ENCODE data around the gene FNIP1. TPM values are rescaled to one million over a fixed set of nuclear protein-coding genes. Genes with fewer than 3 reads are reported as not detected.
"Not testable (repeated sequence)": the region's sequence is repeated elsewhere in the genome, so short reads cannot be mapped to it uniquely, and the experiment has no call there.

Gene FNIP1
- total RNA-seq, 8 experiments from 2014 or later, result 16.7 to 33.7 (median 27.4) TPM

- no peak overlapping the region for H3K4me3 ChIP-seq
- in situ Hi-C loops (cut with MboI; ENCODE audit: low pct_unique_long_range_greater_than_20kb in 2 of 9, low sequenced_read_pairs in 9 of 9, unreplicated experiment in 9 of 9), result no loop called here
- H3K27ac ChIP-seq, result no peak overlapping the region
- no peak for ATAC-seq (replicated peaks in 6 of 8)
- WGBS, 10 experiments, result 42 to 100% (median 90%) methylated on average over 1 to 8 of the region's 8 CpGs; no CpG with 5 or more reads in 2 of the 10 experiments
- H3K4me1 ChIP-seq (replicated peaks in 1 of 2), result no peaks in the 10 kb centered on the region
These were observed 61.4 kb downstream of the FNIP1 start for GRCh38 chr5:131735393-131735792.

GRCh38 chr5:131734939-131735338 lies 61.9 kb downstream of the FNIP1 start:
- H3K4me3 ChIP-seq; ATAC-seq (replicated peaks in 6 of 8); in situ Hi-C loops (cut with MboI; ENCODE audit: low pct_unique_long_range_greater_than_20kb in 2 of 9, low sequenced_read_pairs in 9 of 9, unreplicated experiment in 9 of 9); H3K4me1 ChIP-seq (replicated peaks in 1 of 2); H3K27ac ChIP-seq: not testable (repeated sequence)
- no CpG with 5 or more reads among the region's 6 CpGs for WGBS, 10 experiments

DNA sequence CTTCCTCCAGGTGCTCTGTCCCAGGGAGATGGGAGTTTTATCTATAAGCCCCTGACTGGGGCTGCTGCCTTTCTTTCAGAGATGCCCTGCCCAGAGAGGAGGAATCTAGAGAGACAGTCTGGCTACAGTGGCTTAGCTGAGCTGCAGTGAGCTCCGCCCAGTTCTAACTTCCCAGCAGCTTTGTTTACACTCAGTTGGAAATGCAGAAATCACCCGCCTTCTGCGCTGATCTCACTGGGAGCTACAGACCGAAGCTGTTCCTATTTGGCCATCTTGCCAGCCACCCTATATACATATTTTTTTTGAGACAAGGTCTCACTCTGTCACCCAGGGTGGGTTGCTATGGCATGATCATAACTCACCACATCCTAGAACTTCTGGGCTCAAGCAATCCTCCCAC lies 67.5 kb downstream of the FNIP1 start:
- H3K4me3 ChIP-seq; H3K4me1 ChIP-seq (replicated peaks in 1 of 2); H3K27ac ChIP-seq; in situ Hi-C loops (cut with MboI; ENCODE audit: low pct_unique_long_range_greater_than_20kb in 2 of 9, low sequenced_read_pairs in 9 of 9, unreplicated experiment in 9 of 9): not testable (repeated sequence)
- WGBS, 10 experiments, result 89 to 100% (median 98%) methylated on average over 1 to 4 of the region's 4 CpGs; no CpG with 5 or more reads in 6 of the 10 experiments
- peak in 3 of 8 experiments; percentile 89 to 100 (median 93) for ATAC-seq (replicated peaks in 6 of 8)

DNA sequence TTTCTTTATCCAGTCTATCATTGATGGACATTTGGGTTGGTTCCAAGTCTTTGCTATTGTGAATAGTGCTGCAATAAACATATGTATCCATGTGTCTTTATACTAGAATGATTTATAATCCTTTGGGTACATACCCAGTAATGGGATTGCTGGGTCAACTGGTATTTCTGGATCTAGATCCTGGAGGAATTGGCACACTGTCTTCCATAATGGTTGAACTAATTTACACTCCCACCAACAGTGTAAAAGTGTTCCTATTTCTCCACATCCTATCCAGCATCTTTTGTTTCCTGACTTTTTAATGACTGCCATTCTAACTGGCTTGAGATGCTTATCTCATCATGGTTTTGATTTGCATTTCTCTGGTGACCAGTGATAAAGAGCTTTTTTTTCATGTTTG lies 72.7 kb downstream of the FNIP1 start:
- H3K4me3 ChIP-seq; in situ Hi-C loops (cut with MboI; ENCODE audit: low pct_unique_long_range_greater_than_20kb in 2 of 9, low sequenced_read_pairs in 9 of 9, unreplicated experiment in 9 of 9); H3K4me1 ChIP-seq (replicated peaks in 1 of 2); H3K27ac ChIP-seq; ATAC-seq (replicated peaks in 6 of 8): not testable (repeated sequence)

- WGBS, 10 experiments, result 47 to 100% (median 89%) methylated on average over 1 of the region's 1 CpG; no CpG with 5 or more reads in 2 of the 10 experiments
- ATAC-seq (replicated peaks in 6 of 8), result no peak
- no peak overlapping the region for H3K27ac ChIP-seq
- no peaks in the 10 kb centered on the region for H3K4me1 ChIP-seq (replicated peaks in 1 of 2)
- H3K4me3 ChIP-seq, result no peak overlapping the region
- in situ Hi-C loops (cut with MboI; ENCODE audit: low pct_unique_long_range_greater_than_20kb in 2 of 9, low sequenced_read_pairs in 9 of 9, unreplicated experiment in 9 of 9), result no loop called here
These were observed 76.1 kb downstream of the FNIP1 start for GRCh38 chr5:131720714-131721113.

DNA sequence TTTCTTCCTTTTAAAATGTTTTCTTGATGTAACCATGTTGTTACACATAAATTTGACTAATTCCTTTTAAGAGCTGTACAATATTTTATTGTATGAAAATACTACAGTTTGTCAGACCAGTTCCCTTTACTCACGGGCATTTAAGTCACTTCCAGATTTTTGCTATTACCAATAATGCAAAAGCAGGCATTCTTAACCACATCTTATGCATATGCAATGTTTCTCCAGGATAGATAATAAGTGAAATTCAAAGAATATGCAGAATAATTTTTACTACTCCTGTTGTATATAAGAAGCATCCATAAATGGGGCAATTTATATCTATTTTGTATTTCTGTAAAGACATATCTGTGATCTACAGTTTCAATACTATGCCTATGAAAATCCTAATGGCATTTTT lies 77.3 kb downstream of the FNIP1 start:
- in situ Hi-C loops (cut with MboI; ENCODE audit: low pct_unique_long_range_greater_than_20kb in 2 of 9, low sequenced_read_pairs in 9 of 9, unreplicated experiment in 9 of 9), result no loop called here
- Histone ChIP-seq H3K4me1 (replicated peaks in 1 of 2) (no peaks in the 10 kb centered on the region), H3K27ac (no peak overlapping the region), H3K4me3 (no peak overlapping the region)
- WGBS, 10 experiments, result 0 to 100% (median 100%) methylated on average over 1 of the region's 1 CpG; no CpG with 5 or more reads in 3 of the 10 experiments
- peak in 2 of 8 experiments; percentile 27 to 63 for ATAC-seq (replicated peaks in 6 of 8)

- Histone ChIP-seq H3K4me1 (replicated peaks in 1 of 2) (no peaks in the 10 kb centered on the region), H3K4me3 (no peak overlapping the region), H3K27ac (no peak overlapping the region)
- no peak for ATAC-seq (replicated peaks in 6 of 8)
- in situ Hi-C loops (cut with MboI; ENCODE audit: low pct_unique_long_range_greater_than_20kb in 2 of 9, low sequenced_read_pairs in 9 of 9, unreplicated experiment in 9 of 9), result no loop called here
- WGBS, 10 experiments, result 90 to 100% (median 97%) methylated on average over 1 to 5 of the region's 5 CpGs; no CpG with 5 or more reads in 2 of the 10 experiments
These were observed 78.3 kb downstream of the FNIP1 start for GRCh38 chr5:131718487-131719014.

DNA sequence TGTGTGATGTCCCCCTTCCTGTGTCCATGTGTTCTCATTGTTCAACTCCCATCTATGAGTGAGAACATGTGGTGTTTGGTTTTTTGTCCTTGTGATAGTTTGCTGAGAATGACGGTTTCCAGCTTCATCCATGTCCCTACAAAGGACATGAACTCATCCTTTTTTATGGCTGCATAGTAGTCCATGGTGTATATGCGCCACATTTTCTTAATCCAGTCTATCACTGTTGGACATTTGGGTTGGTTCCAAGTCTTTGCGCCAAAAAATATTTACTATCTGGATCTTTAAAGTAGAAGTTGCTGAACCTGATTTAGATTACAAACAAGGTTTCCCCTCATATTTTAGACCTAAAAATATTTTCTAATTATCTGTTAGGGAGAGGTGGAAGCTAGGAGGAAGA lies 79.7 kb downstream of the FNIP1 start:
- H3K27ac ChIP-seq; H3K4me1 ChIP-seq (replicated peaks in 1 of 2); in situ Hi-C loops (cut with MboI; ENCODE audit: low pct_unique_long_range_greater_than_20kb in 2 of 9, low sequenced_read_pairs in 9 of 9, unreplicated experiment in 9 of 9); ATAC-seq (replicated peaks in 6 of 8); H3K4me3 ChIP-seq: not testable (repeated sequence)
- 100% methylated on average over 1 to 2 of the region's 3 CpGs; no CpG with 5 or more reads in 4 of the 10 experiments for WGBS, 10 experiments

DNA sequence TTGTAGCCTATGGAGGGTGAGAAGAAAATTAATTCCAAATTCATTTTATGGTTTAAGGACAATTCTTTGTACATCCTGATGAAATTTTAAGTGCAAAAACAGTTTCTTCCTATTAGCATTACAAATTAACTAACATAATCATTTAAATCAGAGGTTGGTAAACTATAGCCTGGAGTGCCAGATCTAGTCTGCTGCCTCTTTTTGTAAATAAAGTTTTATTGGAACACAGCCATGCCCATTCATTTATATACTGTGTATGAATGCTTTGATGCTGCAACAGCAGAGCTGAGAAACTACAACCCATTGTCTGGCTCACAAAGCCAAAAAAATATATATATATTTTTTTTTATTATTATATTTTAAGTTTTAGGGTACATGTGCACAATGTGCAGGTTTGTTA lies 80.2 kb downstream of the FNIP1 start:
- no peaks in the 10 kb centered on the region for H3K4me1 ChIP-seq (replicated peaks in 1 of 2)
- in situ Hi-C loops (cut with MboI; ENCODE audit: low pct_unique_long_range_greater_than_20kb in 2 of 9, low sequenced_read_pairs in 9 of 9, unreplicated experiment in 9 of 9), result no loop called here
- H3K4me3 ChIP-seq, result no peak overlapping the region
- ATAC-seq (replicated peaks in 6 of 8), result no peak
- no peak overlapping the region for H3K27ac ChIP-seq

GRCh38 chr5:131710391-131710790 lies 86.4 kb downstream of the FNIP1 start:
- Histone ChIP-seq H3K4me3 (no peak overlapping the region), H3K4me1 (replicated peaks in 1 of 2) (no peaks in the 10 kb centered on the region), H3K27ac (no peak overlapping the region)
- in situ Hi-C loops (cut with MboI; ENCODE audit: low pct_unique_long_range_greater_than_20kb in 2 of 9, low sequenced_read_pairs in 9 of 9, unreplicated experiment in 9 of 9), result no loop called here
- no peak for ATAC-seq (replicated peaks in 6 of 8)
- 83 to 100% (median 95%) methylated on average over 2 to 8 of the region's 8 CpGs; no CpG with 5 or more reads in 1 of the 10 experiments for WGBS, 10 experiments

DNA sequence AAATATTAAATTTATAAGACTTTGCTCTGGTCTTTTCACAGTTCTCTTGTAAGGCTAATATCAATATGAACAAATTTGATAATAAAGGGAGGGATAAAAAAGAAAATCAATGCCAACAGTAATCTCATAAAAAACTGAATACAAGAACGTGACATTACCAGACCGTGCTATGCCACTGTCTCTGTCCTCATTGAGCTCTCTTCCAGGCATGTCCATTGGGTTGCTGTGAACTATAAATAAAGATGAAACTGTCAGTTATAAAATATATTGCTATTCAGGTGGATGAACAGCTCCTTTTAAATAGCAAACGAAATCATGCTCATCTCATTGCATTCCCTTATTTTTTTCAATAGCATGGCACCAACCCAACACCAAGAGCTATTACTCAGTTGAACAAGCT lies 87.8 kb downstream of the FNIP1 start:
- Histone ChIP-seq H3K4me1 (replicated peaks in 1 of 2) (no peaks in the 10 kb centered on the region), H3K27ac (no peak overlapping the region), H3K4me3 (no peak overlapping the region)
- 67 to 100% (median 89%) methylated on average over 1 to 3 of the region's 3 CpGs for WGBS, 10 experiments
- in situ Hi-C loops (cut with MboI; ENCODE audit: low pct_unique_long_range_greater_than_20kb in 2 of 9, low sequenced_read_pairs in 9 of 9, unreplicated experiment in 9 of 9), result no loop called here
- ATAC-seq (replicated peaks in 6 of 8), result no peak

- H3K4me1 ChIP-seq (replicated peaks in 1 of 2), result no peaks in the 10 kb centered on the region
- ATAC-seq (replicated peaks in 6 of 8), result no peak
- no peak overlapping the region for H3K27ac ChIP-seq
- WGBS, 10 experiments, result 89 to 100% (median 100%) methylated on average over 1 to 5 of the region's 5 CpGs; no CpG with 5 or more reads in 1 of the 10 experiments
- H3K4me3 ChIP-seq, result no peak overlapping the region
- in situ Hi-C loops (cut with MboI; ENCODE audit: low pct_unique_long_range_greater_than_20kb in 2 of 9, low sequenced_read_pairs in 9 of 9, unreplicated experiment in 9 of 9), result no loop called here
These were observed 90.5 kb downstream of the FNIP1 start for GRCh38 chr5:131706281-131706680.

GRCh38 chr5:131694926-131695325 lies 101.9 kb downstream of the FNIP1 start:
- H3K4me3 ChIP-seq, result no peak overlapping the region
- WGBS, 10 experiments, result 84 to 100% (median 100%) methylated on average over 2 to 4 of the region's 4 CpGs; no CpG with 5 or more reads in 3 of the 10 experiments
- no peak for ATAC-seq (replicated peaks in 6 of 8)
- H3K27ac ChIP-seq, result no peak overlapping the region
- in situ Hi-C loops (cut with MboI; ENCODE audit: low pct_unique_long_range_greater_than_20kb in 2 of 9, low sequenced_read_pairs in 9 of 9, unreplicated experiment in 9 of 9), result no loop called here
- no peaks in the 10 kb centered on the region for H3K4me1 ChIP-seq (replicated peaks in 1 of 2)

DNA sequence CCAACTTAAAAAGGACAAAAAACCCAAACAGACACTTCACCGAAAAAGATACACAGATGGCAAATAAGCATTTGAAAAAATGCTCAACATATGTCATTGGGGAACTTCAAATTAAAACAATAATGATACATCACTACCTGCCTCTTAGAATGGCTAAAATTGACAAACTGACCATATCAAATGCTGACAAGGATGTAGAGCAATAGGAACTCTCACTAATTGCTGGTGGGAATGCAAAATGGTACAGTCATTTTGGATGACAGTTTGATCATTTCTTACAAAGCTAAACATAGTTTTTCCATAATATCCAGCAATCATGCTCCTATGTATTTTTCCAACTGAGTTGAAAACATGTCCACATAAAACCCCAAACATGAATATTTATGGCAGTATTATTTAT lies 102.9 kb downstream of the FNIP1 start:
- no peak for ATAC-seq (replicated peaks in 6 of 8)
- 18 to 100% (median 95%) methylated on average over 1 of the region's 1 CpG; no CpG with 5 or more reads in 1 of the 10 experiments for WGBS, 10 experiments
- in situ Hi-C loops (cut with MboI; ENCODE audit: low pct_unique_long_range_greater_than_20kb in 2 of 9, low sequenced_read_pairs in 9 of 9, unreplicated experiment in 9 of 9), result no loop called here
- Histone ChIP-seq H3K4me3 (no peak overlapping the region), H3K4me1 (replicated peaks in 1 of 2) (no peaks in the 10 kb centered on the region), H3K27ac (no peak overlapping the region)

Measured in motor neuron (in vitro differentiated cells).